Astrocyte (in vitro differentiated cells and primary cell): Measurements from ENCODE around the gene RCE1.

ENCODE experiments used
- CTCF ChIP-seq: IDR thresholded peaks from 2 replicates; pipeline ENCODE4 v1.5.1; 2011; ENCODE audit warnings: low read depth, mild to moderate bottlenecking, inconsistent platforms, low read length, moderate library complexity; ENCODE audit not compliant: insufficient read depth
- EZH2 ChIP-seq: IDR thresholded peaks from 2 replicates; pipeline ENCODE4 v1.6.1; 2012; ENCODE audit warnings: mild to moderate bottlenecking, low read length, inconsistent platforms; ENCODE audit not compliant: insufficient read depth

GRCh38 chr11:66823700-66824099 is 19.5 kb upstream of the RCE1 start:
- TF ChIP-seq CTCF = no peak
- TF ChIP-seq EZH2 = no peak
